HEK293 (cell line): ENCODE measurements around the gene ABCA2.

Source experiments
- CTCF ChIA-PET: fragments of 350-600 bp; formaldehyde crosslinking; extraction: SDS; loops from one replicate; lab custom pipeline; 2021; ENCODE audit warnings: antibody characterized with exemption; lab: Yijun Ruan, JAX
- POLR2A ChIA-PET: fragments of 300-600 bp; formaldehyde crosslinking; extraction: SDS; loops from one replicate; lab custom pipeline; 2020; ENCODE audit warnings: antibody characterized with exemption, inconsistent platforms; lab: Yijun Ruan, JAX
- H3K27ac ChIP-seq: fragments of 200-500 bp; sonication (Bioruptor generic); 2 replicates; pipeline ENCODE4 v1.5.1; 2014; ENCODE audit warnings: low read depth, low read length, control low read depth, inconsistent platforms; ENCODE audit errors: extremely low read depth
- H3K36me3 ChIP-seq, 2 experiments: fragments of 200-500 bp in 1 of 2; sonication (Bioruptor generic) in 1 of 2; 1 replicate in 1 of 2; 2 replicates in 1 of 2; pipeline ENCODE4 v1.5.1; 2014 to 2017; ENCODE audit warnings: inconsistent platforms in 2 of 2, low read length in 2 of 2; ENCODE audit not compliant: control insufficient read depth in 2 of 2, insufficient read depth in 1 of 2
- H3K4me1 ChIP-seq: fragments of 200-500 bp; sonication (Bioruptor generic); 2 replicates; pipeline ENCODE4 v1.5.1; 2014; ENCODE audit warnings: mild to moderate bottlenecking, low read length, inconsistent platforms; ENCODE audit not compliant: control insufficient read depth, insufficient read depth
- H3K4me3 ChIP-seq: 2 replicates; pipeline ENCODE4 v1.5.1; 2011; ENCODE audit warnings: low read depth, mild to moderate bottlenecking, control low read depth, low read length, moderate library complexity
- H3K9me3 ChIP-seq: fragments of 200-500 bp; sonication (Bioruptor generic); 2 replicates; pipeline ENCODE4 v1.5.1; 2014; ENCODE audit warnings: low read depth, low read length, inconsistent platforms; ENCODE audit not compliant: control insufficient read depth, insufficient read depth
- EGR2 ChIP-seq: fragments of 450-650 bp; formaldehyde crosslinking; IDR thresholded peaks from 2 replicates; pipeline ENCODE4 v1.5.1; 2016; ENCODE audit warnings: low read depth, missing biosample characterization, missing genetic modification characterization
- GLIS1 ChIP-seq: fragments of 450-650 bp; formaldehyde crosslinking; IDR thresholded peaks from 2 replicates; pipeline ENCODE4 v1.5.1; 2016; ENCODE audit warnings: missing biosample characterization, missing genetic modification characterization
- KLF8 ChIP-seq: fragments of 450-650 bp; formaldehyde crosslinking; IDR thresholded peaks from 2 replicates; pipeline ENCODE4 v1.5.1; 2016; ENCODE audit warnings: missing biosample characterization, missing genetic modification characterization
- ZFHX2 ChIP-seq: fragments of 450-650 bp; formaldehyde crosslinking; conservative IDR thresholded peaks from 2 replicates; pipeline ENCODE4 v1.5.1; 2016; ENCODE audit warnings: missing biosample characterization, missing genetic modification characterization
- ZIC2 ChIP-seq: fragments of 450-650 bp; formaldehyde crosslinking; IDR thresholded peaks from 2 replicates; pipeline ENCODE4 v1.5.1; 2016; ENCODE audit warnings: missing biosample characterization, missing genetic modification characterization
- ZNF221 ChIP-seq: fragments of 450-650 bp; formaldehyde crosslinking; IDR thresholded peaks from 2 replicates; pipeline ENCODE4 v1.5.1; 2017; ENCODE audit warnings: missing biosample characterization, missing genetic modification characterization, borderline replicate concordance
- ZNF404 ChIP-seq: fragments of 450-650 bp; formaldehyde crosslinking; IDR thresholded peaks from 2 replicates; pipeline ENCODE4 v1.5.1; 2017; ENCODE audit warnings: missing biosample characterization, missing genetic modification characterization
- ZNF549 ChIP-seq: fragments of 450-650 bp; IDR thresholded peaks from 2 replicates; pipeline ENCODE4 v1.5.1; 2018; ENCODE audit warnings: missing biosample characterization, missing genetic modification characterization, mild to moderate bottlenecking, inconsistent platforms, moderate library complexity
- ZNF610 ChIP-seq: fragments of 450-650 bp; formaldehyde crosslinking; IDR thresholded peaks from 2 replicates; pipeline ENCODE4 v1.5.1; 2016; ENCODE audit warnings: missing biosample characterization, missing genetic modification characterization, borderline replicate concordance
- TF ChIP-seq, protein P1 (sequence below): sonication (generic); formaldehyde crosslinking; IDR thresholded peaks from 2 replicates; pipeline ENCODE4 v1.8.1; 2022; ENCODE audit warnings: mild to moderate bottlenecking, moderate library complexity, missing genetic modification reagents
- TF ChIP-seq, protein P2 (sequence below): fragments of 450-650 bp; formaldehyde crosslinking; IDR thresholded peaks from 2 replicates; pipeline ENCODE4 v1.5.1; 2016; ENCODE audit warnings: missing biosample characterization, missing genetic modification characterization
- TF ChIP-seq, protein P3 (sequence below): fragments of 450-650 bp; formaldehyde crosslinking; IDR thresholded peaks from 2 replicates; pipeline ENCODE4 v1.5.1; 2016; ENCODE audit warnings: missing biosample characterization, missing genetic modification characterization, borderline replicate concordance

ABCA2 gene

DNA sequence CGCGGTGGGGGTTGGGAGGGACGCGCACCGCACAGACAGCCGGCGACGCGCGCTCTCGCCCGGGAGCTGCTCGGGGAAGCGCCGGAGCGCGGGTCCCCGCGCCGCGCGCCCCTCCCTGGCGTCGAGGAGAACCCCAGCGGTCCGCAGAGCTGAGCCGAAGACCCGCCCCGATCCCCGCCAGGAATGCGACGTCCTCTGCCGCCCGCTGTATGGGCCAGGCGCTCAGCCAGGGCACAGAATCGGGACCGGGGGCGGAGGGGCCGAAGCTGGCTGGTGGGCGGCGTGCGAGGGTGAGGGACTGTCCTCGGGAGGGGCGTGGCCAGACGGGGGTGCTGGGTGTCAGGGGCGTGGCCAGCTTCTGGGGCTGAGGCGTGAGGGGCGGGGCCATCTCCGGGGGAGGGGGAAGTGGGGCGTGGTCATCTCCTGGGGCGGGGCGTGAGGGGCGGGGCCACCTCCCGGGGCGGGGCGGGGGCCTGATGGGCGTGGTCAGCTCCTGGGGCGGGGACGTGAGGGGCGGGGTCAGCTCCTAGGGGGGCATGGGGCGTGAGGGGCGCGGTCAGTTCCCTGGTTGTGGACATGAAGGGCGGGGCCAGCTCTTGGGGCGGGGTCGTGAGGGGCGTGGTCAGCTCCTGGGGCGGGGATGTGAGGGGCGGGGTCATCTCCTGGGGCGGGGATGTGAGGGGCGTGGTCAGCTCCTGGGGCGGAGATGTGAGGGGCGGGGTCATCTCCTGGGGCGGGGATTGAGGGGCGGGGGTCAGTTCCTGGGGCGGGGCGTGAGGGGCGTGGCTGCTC is 49.8 kb downstream of the ABCA2 start (continued):
- TF ChIP-seq ZFHX2 (tag by site-specific recombination): peak; percentile 72

DNA sequence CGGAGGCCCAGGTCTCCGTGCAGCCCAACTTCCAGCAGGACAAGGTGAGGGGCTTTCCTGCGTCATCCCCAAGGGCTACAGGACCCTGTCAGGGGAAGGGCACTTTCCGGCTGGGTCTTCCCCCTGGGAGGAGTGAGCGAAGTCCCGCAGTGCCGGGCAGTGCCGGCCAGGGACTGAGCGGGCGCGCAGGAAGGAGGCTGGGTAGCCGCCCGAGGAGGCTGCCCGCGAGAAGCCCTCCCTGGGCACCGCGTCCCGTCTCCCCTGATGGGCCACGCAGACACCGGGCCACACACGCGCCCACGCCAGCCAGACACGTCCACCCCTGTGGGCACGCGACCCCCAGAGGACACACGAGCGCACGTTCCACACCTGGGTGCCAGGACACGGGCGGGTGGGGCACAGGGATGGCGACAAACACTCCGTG is 50.4 kb downstream of the ABCA2 start:
- no peaks in the 10 kb centered on the region for H3K4me1 ChIP-seq
- H3K4me3 ChIP-seq: no peak overlapping the region
- CTCF ChIA-PET: interaction anchor here (0.8 kb wide), 1 partner anchor 51 kb away, joined by 3 read pairs; no protein-coding TSS in a partner anchor

DNA sequence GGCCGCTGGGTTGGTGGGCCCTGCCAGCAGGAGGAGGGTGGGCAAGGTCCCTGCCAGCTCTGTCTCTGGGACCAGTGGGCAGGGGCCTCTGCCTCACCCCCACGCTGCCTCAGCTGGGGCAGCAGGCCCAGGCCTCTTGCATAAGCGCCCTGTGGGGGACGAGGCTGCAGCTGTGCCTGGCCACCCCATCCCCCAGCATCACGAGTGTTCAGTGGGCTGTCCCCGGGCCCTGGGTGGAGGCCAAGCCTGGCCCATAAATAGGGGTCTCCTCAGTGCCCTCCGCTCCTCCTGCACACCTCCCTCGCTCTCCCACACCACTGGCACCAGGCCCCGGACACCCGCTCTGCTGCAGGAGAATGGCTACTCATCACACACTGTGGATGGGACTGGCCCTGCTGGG is 50.8 kb downstream of the ABCA2 start, which contains the start of gene PTGDS:
Gene PTGDS (plus strand): TSS at position 282 of the 400 bp plus-strand sequence. CDS start 75 bp downstream, at position 357.
- ChIA-PET POLR2A (interaction anchor here (1.3 to 2.5 kb wide), 2 partner anchors 15 to 30 kb away, joined by 3 to 7 read pairs; partner anchors contain the start of gene PAXX), CTCF (interaction anchor here (0.7 to 3.4 kb wide), 3 partner anchors 13 to 59 kb away, joined by 3 to 22 read pairs (median 3); no protein-coding TSS in a partner anchor)
- TF ChIP-seq EGR2 (tag by site-specific recombination): peak; percentile 27; the same call in 1 of the 2 replicates
- TF ChIP-seq ZIC2 (tag by site-specific recombination): peak; percentile 73
- TF ChIP-seq ZNF549 (tag by site-specific recombination): no peak
- TF ChIP-seq GLIS1 (tag by site-specific recombination): peak; percentile 56; the same call in 1 of the 2 replicates
- TF ChIP-seq, protein P1, sequence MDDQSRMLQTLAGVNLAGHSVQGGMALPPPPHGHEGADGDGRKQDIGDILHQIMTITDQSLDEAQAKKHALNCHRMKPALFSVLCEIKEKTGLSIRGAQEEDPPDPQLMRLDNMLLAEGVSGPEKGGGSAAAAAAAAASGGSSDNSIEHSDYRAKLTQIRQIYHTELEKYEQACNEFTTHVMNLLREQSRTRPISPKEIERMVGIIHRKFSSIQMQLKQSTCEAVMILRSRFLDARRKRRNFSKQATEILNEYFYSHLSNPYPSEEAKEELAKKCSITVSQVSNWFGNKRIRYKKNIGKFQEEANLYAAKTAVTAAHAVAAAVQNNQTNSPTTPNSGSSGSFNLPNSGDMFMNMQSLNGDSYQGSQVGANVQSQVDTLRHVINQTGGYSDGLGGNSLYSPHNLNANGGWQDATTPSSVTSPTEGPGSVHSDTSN (CRISPR knock-in tag): no peak
- TF ChIP-seq ZNF221 (tag by site-specific recombination): no peak
- TF ChIP-seq, protein P2, sequence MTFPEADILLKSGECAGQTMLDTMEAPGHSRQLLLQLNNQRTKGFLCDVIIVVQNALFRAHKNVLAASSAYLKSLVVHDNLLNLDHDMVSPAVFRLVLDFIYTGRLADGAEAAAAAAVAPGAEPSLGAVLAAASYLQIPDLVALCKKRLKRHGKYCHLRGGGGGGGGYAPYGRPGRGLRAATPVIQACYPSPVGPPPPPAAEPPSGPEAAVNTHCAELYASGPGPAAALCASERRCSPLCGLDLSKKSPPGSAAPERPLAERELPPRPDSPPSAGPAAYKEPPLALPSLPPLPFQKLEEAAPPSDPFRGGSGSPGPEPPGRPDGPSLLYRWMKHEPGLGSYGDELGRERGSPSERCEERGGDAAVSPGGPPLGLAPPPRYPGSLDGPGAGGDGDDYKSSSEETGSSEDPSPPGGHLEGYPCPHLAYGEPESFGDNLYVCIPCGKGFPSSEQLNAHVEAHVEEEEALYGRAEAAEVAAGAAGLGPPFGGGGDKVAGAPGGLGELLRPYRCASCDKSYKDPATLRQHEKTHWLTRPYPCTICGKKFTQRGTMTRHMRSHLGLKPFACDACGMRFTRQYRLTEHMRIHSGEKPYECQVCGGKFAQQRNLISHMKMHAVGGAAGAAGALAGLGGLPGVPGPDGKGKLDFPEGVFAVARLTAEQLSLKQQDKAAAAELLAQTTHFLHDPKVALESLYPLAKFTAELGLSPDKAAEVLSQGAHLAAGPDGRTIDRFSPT (tag by site-specific recombination): 0 out of 2 replicates have a peak, but pooled peaks have one; percentile 1
- TF ChIP-seq ZFHX2 (tag by site-specific recombination): peak; percentile 47
- TF ChIP-seq, protein P3, sequence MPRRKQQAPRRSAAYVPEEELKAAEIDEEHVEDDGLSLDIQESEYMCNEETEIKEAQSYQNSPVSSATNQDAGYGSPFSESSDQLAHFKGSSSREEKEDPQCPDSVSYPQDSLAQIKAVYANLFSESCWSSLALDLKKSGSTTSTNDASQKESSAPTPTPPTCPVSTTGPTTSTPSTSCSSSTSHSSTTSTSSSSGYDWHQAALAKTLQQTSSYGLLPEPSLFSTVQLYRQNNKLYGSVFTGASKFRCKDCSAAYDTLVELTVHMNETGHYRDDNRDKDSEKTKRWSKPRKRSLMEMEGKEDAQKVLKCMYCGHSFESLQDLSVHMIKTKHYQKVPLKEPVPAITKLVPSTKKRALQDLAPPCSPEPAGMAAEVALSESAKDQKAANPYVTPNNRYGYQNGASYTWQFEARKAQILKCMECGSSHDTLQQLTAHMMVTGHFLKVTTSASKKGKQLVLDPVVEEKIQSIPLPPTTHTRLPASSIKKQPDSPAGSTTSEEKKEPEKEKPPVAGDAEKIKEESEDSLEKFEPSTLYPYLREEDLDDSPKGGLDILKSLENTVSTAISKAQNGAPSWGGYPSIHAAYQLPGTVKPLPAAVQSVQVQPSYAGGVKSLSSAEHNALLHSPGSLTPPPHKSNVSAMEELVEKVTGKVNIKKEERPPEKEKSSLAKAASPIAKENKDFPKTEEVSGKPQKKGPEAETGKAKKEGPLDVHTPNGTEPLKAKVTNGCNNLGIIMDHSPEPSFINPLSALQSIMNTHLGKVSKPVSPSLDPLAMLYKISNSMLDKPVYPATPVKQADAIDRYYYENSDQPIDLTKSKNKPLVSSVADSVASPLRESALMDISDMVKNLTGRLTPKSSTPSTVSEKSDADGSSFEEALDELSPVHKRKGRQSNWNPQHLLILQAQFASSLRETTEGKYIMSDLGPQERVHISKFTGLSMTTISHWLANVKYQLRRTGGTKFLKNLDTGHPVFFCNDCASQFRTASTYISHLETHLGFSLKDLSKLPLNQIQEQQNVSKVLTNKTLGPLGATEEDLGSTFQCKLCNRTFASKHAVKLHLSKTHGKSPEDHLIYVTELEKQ: no peak
- no peak for TF ChIP-seq ZNF610 (tag by site-specific recombination)
- Histone ChIP-seq H3K4me3 (no peak within 1 kb of the TSS), H3K27ac (no peak within 1 kb of the TSS), H3K4me1 (no peaks in the 10 kb centered on the region), H3K36me3 (no peaks in the 10 kb centered on the region), H3K9me3 (no peaks in the 10 kb centered on the region)

More for the DNA sequence above, 50.4 kb downstream of the ABCA2 start:
- POLR2A ChIA-PET: interaction anchor here (0.6 to 1.6 kb wide), 6 partner anchors 15 to 90 kb away, joined by 3 to 8 read pairs (median 4); partner anchors contain the start of gene PAXX
- H3K9me3 ChIP-seq: no peaks in the 10 kb centered on the region
- TF ChIP-seq ZNF404: no peak
- TF ChIP-seq KLF8 (tag by site-specific recombination): peak; percentile 25; the same call in 1 of the 2 replicates
- no peak overlapping the region for H3K27ac ChIP-seq
- no peaks in the 10 kb centered on the region for H3K36me3 ChIP-seq
